HepG2 (cell line): ENCODE measurements around the gene XIAP.

ENCODE experiments used
- CREBL2 ChIP-seq: sonication (generic); formaldehyde crosslinking; IDR thresholded peaks from 2 replicates; pipeline ENCODE4 v1.8.1; 2023; ENCODE audit warnings: missing genetic modification reagents, mild to moderate bottlenecking, borderline replicate concordance
- CTCF ChIP-seq: sonication (generic); formaldehyde crosslinking; IDR thresholded peaks from 2 replicates; pipeline ENCODE4 v1.5.0; 2020; ENCODE audit warnings: mild to moderate bottlenecking, missing genetic modification reagents, moderate library complexity
- EZH2 ChIP-seq: conservative IDR thresholded peaks from 2 replicates; pipeline ENCODE4 v1.6.1; 2012; ENCODE audit warnings: mild to moderate bottlenecking, low read depth, low read length, moderate library complexity
- GABPA ChIP-seq, 2 experiments: IDR thresholded peaks; 2 replicates each; pipeline ENCODE4 v1.6.1; 2011 to 2016; ENCODE audit warnings: low read depth in 2 of 2, low read length in 1 of 2, missing biosample characterization in 1 of 2, missing genetic modification characterization in 1 of 2
- MED1 ChIP-seq: sonication (generic); formaldehyde crosslinking; IDR thresholded peaks from 2 replicates; pipeline ENCODE4 v1.4.0; 2020; ENCODE audit warnings: missing genetic modification reagents
- MEIS1 ChIP-seq: sonication (generic); formaldehyde crosslinking; IDR thresholded peaks from 2 replicates; pipeline ENCODE4 v1.9.0; 2021; ENCODE audit warnings: mild to moderate bottlenecking, missing genetic modification reagents, moderate library complexity, borderline replicate concordance
- NR3C1 ChIP-seq: sonication (generic); formaldehyde crosslinking; IDR thresholded peaks from 2 replicates; pipeline ENCODE4 v1.4.0; 2020; ENCODE audit warnings: missing genetic modification reagents
- ZNF138 ChIP-seq: sonication (generic); formaldehyde crosslinking; IDR thresholded peaks from 2 replicates; pipeline ENCODE4 v1.5.0; 2020; ENCODE audit warnings: mild to moderate bottlenecking, low read depth, missing genetic modification reagents
- ZNF24 ChIP-seq: fragments of 450-650 bp; IDR thresholded peaks from 2 replicates; pipeline ENCODE4 v1.6.1; 2017; ENCODE audit warnings: antibody characterized with exemption, mild to moderate bottlenecking
- ZNF296 ChIP-seq: sonication (generic); formaldehyde crosslinking; conservative IDR thresholded peaks from 2 replicates; pipeline ENCODE4 v1.5.0; 2020; ENCODE audit warnings: mild to moderate bottlenecking, missing genetic modification reagents
- ZNF609 ChIP-seq: sonication (generic); formaldehyde crosslinking; IDR thresholded peaks from 2 replicates; pipeline ENCODE4 v1.4.0; 2020; ENCODE audit warnings: mild to moderate bottlenecking, missing genetic modification reagents, borderline replicate concordance
- ZNF639 ChIP-seq: conservative IDR thresholded peaks from 2 replicates; pipeline ENCODE4 v1.6.1; 2018; ENCODE audit warnings: missing genetic modification reagents

GRCh38 chrX:123854329-123854728, 5.5 kb upstream of the XIAP start:
- TF ChIP-seq CTCF (CRISPR knock-in tag) (no peak), MED1 (CRISPR knock-in tag) (no peak), GABPA (IDR thresholded peaks at IDR 0.05; ENCODE audit: low read depth, low read length) (no peak), GABPA (CRISPR knock-in tag; IDR thresholded peaks at IDR 0.05; ENCODE audit: low read depth) (no peak), ZNF24 (no peak), NR3C1 (no peak), ZNF609 (CRISPR knock-in tag) (no peak), MEIS1 (CRISPR knock-in tag) (no peak), CREBL2 (CRISPR knock-in tag) (no peak), EZH2 (no peak), ZNF138 (CRISPR knock-in tag) (no peak), ZNF639 (no peak), ZNF296 (no peak)
